GM12891 (cell line): ENCODE measurements around the gene ZSWIM6. TPM values are rescaled to one million over a fixed set of nuclear protein-coding genes. Genes with fewer than 3 reads are reported as not detected.

ENCODE experiments used
- DNase-seq: peaks from one replicate; pipeline ENCODE4 v3.0.0; 2011; ENCODE audit warnings: low spot score; ENCODE audit not compliant: insufficient read length
- FAIRE-seq: peaks from 2 replicates; lab custom pipeline; 2011; peaks lifted over from hg19 to GRCh38; lab: Jason Lieb, UNC
- PAX5 ChIP-seq: IDR thresholded peaks from 2 replicates; pipeline ENCODE4 v1.6.1; 2011; ENCODE audit warnings: low read length, moderate library complexity, mild to moderate bottlenecking; ENCODE audit not compliant: insufficient read depth, severe bottlenecking
- POLR2A ChIP-seq: IDR thresholded peaks from 2 replicates; pipeline ENCODE4 v1.6.1; 2011; ENCODE audit warnings: low read depth, low read length, control low read depth
- POLR2AphosphoS5 ChIP-seq: IDR thresholded peaks from 2 replicates; pipeline ENCODE4 v1.6.1; 2011; ENCODE audit warnings: low read depth, low read length, control low read depth
- POU2F2 ChIP-seq: IDR thresholded peaks from 2 replicates; pipeline ENCODE4 v1.6.1; 2011; ENCODE audit warnings: low read depth, mild to moderate bottlenecking, control low read depth, low read length, moderate library complexity
- SPI1 ChIP-seq: IDR thresholded peaks from 2 replicates; pipeline ENCODE4 v1.6.1; 2011; ENCODE audit warnings: low read depth, low read length, control low read depth
- TAF1 ChIP-seq: IDR thresholded peaks from 2 replicates; pipeline ENCODE4 v1.6.1; 2011; ENCODE audit warnings: low read depth, low read length, control low read depth
- polyA plus RNA-seq: library from polyadenylated mRNA; unstranded; fragments of >200 nt; gene quantifications from one replicate; pipeline ENCODE4 v1.2.1, GENCODE V29; 2012; ENCODE audit warnings: low read depth, missing spikeins, inconsistent platforms; ENCODE audit not compliant: missing spikeins

Gene ZSWIM6
- polyA plus RNA-seq, result 1.4 TPM

DNA sequence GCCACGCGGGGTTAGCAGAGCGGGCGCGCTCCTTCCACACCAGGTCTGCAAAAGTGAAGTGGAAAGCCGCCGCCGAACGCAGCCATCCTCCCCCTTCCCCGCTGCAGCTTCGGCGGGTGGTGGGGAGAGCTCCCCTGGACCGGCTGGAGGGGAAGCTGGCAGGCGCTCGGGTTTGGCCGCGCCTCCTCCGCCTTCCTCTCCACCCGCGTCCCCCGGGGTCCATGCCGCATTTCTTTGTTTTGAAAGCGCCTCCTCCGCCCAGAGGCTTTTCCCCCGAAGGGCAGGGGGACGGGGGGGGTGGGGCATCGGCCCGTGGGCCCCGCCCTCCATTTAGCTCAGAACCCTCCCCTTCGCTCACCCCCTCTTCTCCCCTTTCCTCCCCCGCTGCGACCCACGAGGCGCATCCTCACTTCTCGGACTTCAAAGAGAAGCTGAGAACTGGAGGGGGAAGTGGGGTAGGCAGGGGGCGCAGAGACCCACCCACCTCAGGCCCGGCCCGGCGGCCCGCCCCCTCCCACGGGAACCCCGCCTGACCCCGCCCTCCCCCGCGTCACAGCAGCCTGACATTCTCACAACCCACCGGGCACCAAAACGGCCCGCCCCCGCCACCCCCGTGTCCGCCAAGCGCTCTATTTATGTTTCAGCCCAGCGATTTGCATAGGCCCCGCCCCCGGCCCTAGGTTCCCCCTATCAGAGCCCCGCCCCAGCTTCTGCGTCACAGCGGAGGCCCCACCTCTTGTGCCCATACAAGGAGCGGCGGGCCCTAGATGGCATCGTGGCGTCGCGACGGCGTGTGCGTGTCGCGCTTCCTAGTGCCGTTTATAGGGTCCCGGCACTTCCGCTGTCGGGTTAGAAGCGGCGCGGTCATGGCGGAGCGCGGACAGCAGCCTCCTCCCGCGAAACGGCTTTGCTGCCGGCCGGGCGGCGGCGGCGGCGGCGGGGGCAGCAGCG, at the start of gene ZSWIM6:
Gene ZSWIM6 (plus strand): TSS at position 852 of the 951 bp plus-strand sequence. CDS start 15 bp downstream, at position 867.
- peak; percentile 89 for DNase-seq
- peak; percentile 100 for FAIRE-seq
- TF ChIP-seq SPI1 (peak; percentile 74), POU2F2 (peak; percentile 60; the same call in 1 of the 2 replicates), POLR2A (peak; percentile 94), PAX5 (no peak), POLR2AphosphoS5 (peak; percentile 94), TAF1 (peak; percentile 100)

DNA sequence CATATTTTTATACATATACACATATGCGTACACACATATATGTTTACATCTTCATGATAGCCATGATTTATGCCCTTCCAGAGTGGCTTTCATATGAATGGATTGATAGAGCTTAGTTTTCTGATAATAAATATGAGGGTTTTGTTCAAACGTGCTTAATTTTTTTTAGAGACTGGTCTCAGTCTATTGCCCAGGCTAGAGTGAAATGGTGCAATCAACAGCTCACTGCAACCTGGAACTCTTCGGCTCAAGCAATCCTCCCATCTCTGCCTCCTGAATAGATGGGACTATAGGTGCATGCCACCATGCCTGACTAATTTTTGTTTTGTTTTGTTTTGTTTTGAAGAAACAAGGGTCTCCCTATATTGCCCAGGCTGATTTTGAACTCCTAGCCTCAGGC, 48.6 kb upstream of the ZSWIM6 start:
- DNase-seq (no peak), FAIRE-seq (peak; percentile 64)
- TF ChIP-seq POLR2AphosphoS5 (no peak), POU2F2 (no peak), TAF1 (no peak), POLR2A (no peak), SPI1 (no peak), PAX5 (no peak)

GRCh38 chr5:61285531-61285930, 46.5 kb upstream of the ZSWIM6 start:
- TF ChIP-seq POLR2AphosphoS5 (no peak), SPI1 (no peak)
- DNase-seq, result no peak
- FAIRE-seq, result no peak

DNA sequence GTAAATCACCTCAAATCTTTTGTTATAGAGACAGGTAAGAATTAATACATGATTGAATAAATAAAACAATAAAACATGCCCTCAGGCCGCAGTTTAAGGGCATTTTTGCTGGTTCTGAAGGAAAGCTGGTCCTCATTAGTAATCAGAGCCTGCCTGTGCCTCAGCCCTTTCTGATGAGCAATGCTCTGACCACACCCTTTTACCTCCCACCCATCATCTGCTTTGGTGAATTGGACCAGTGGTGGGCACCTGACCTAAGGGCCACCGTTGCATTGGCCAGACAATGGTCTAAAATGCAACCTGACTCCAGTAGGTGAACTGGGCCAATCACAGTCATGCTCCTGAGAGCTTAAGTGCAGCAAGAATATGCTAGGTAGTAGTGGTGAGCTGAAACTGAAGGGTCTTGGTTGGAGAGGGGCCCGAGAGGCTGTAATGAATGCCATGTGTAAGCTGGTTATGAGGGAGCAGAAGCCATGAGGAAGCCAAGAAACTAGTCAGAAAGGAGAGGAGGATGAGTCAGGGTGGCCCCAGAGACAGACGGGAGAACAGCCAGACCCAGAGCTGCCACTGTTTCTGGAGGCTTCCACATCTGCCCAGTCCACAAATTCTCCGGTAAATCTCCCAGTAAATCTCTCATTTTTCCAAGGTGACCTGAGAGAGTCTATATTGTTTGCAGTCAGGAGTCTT, 45.5 kb upstream of the ZSWIM6 start:
- FAIRE-seq, result no peak
- no peak for TF ChIP-seq POLR2A
- TF ChIP-seq PAX5, result no peak
- no peak for TF ChIP-seq TAF1
- no peak for TF ChIP-seq POU2F2
- no peak for TF ChIP-seq SPI1
- TF ChIP-seq POLR2AphosphoS5, result no peak
- no peak for DNase-seq

DNA sequence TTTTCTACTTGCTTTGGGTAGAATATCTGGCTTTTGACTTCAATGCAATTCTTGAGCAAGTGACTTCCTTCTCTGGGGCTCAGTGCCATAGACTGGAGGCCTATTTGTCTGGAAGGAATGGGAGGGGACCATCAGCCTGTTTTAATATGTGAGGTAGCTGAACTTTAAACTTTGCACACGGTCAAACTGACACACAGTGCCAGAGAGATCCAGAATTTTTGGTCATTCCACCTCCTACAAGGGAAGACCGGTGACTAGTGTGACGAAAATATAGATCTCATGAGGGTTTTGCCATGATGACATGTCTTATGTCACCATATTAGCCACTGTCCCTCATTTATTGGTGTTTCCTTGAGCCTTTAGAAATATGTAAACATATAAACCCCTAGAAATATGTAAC, 44.6 kb upstream of the ZSWIM6 start:
- FAIRE-seq, result no peak
- DNase-seq, result no peak
- TF ChIP-seq TAF1, result no peak
- no peak for TF ChIP-seq SPI1
- no peak for TF ChIP-seq POLR2A
- no peak for TF ChIP-seq PAX5

GRCh38 chr5:61289241-61289640, 42.8 kb upstream of the ZSWIM6 start:
- no peak for FAIRE-seq

DNA sequence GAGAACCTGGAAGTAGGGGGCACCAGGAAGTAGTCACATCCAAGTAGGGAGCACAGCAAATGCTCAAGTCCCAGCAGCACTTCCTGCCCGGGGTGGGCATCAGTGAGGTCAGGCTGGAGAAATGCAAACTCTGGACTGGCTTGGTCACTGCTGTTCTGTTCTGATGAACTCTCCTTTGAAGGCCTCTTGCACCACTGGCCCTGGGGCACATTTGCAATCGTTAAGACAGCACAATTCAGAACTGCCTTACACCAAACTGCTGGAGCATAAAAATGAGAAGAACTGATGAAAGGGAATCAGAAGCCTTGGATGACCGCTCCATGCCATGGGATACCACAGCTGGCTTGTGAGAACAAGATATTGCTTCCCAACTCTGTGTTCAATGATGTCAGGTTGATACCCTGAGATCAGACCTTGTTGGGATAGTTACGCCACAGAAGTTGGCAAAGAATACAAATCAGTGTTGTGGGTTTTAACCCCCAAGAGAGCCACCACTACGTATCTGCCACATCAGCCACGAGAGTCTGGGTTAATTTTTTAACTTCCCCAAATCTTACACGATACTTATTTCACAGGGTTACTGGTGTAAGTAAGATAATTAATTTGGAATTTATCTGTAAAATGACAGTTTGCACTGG, 42.3 kb upstream of the ZSWIM6 start:
- FAIRE-seq (no peak), DNase-seq (no peak)
- no peak for TF ChIP-seq SPI1
- no peak for TF ChIP-seq TAF1
- no peak for TF ChIP-seq PAX5
- TF ChIP-seq POLR2AphosphoS5, result no peak
- no peak for TF ChIP-seq POU2F2
- TF ChIP-seq POLR2A, result no peak

More at GRCh38 chr5:61289241-61289640, 42.8 kb upstream of the ZSWIM6 start:
- DNase-seq, result no peak
- no peak for TF ChIP-seq POLR2AphosphoS5
- no peak for TF ChIP-seq TAF1
- no peak for TF ChIP-seq POU2F2
- TF ChIP-seq SPI1, result no peak
- no peak for TF ChIP-seq POLR2A
- no peak for TF ChIP-seq PAX5

- FAIRE-seq, result no peak
Observed at GRCh38 chr5:61290791-61291210, 41.3 kb upstream of the ZSWIM6 start.

GRCh38 chr5:61292062-61292657, 39.9 kb upstream of the ZSWIM6 start:
- DNase-seq, result no peak
- TF ChIP-seq POU2F2, result no peak
- TF ChIP-seq POLR2AphosphoS5, result no peak
- no peak for TF ChIP-seq POLR2A
- no peak for TF ChIP-seq SPI1
- no peak for TF ChIP-seq TAF1

More at GRCh38 chr5:61290791-61291210, 41.3 kb upstream of the ZSWIM6 start:
- no peak for TF ChIP-seq SPI1
- no peak for TF ChIP-seq TAF1
- no peak for TF ChIP-seq PAX5
- no peak for TF ChIP-seq POLR2AphosphoS5
- TF ChIP-seq POU2F2, result no peak
- TF ChIP-seq POLR2A, result no peak
- no peak for DNase-seq

DNA sequence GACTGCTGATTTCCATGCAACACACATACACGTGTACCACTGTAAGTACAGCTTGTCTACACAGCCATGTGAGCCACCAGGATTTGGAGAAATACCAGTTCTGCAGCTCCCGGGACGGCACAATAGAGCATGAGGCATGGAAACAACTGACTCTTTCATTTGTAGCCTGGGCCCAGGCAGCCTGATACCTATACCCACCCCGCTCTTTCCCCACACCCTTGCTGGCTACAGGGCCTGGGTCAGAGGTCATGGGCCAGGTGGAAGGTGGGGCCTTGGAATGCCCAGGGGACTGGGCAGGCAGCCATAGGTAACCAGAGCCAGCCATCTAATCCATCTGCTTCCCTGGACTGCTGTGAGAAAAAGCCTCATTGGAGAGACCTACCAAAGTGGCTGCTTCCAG, 39.0 kb upstream of the ZSWIM6 start:
- TF ChIP-seq SPI1 (no peak), TAF1 (no peak), POLR2AphosphoS5 (no peak), PAX5 (no peak), POU2F2 (no peak), POLR2A (no peak)
- FAIRE-seq, result no peak

More at GRCh38 chr5:61292062-61292657, 39.9 kb upstream of the ZSWIM6 start:
- FAIRE-seq, result no peak

More for the DNA sequence above, 39.0 kb upstream of the ZSWIM6 start:
- DNase-seq, result no peak
